ENCODE measurements around the gene EOMES.

EOMES gene

GRCh38 chr3:27712136-27713077, 9.7 kb downstream of the EOMES start:
- Histone ChIP-seq H3K27ac (ENCODE audit: low read length) (no peak overlapping the region), H3K36me3 (ENCODE audit: control insufficient read depth in 1 of 2, insufficient read depth in 2 of 2, low read length in 2 of 2) (no peaks in the 10 kb centered on the region), H3K9me3 (ENCODE audit: control insufficient read depth in 1 of 2, low read length in 2 of 2) (no peaks in the 10 kb centered on the region), H3K4me1 (ENCODE audit: control insufficient read depth in 1 of 2, insufficient read depth in 2 of 2, low read length in 2 of 2) (peaks cover 0 to 32% of the 10 kb centered on the region in 2 donors), H3K27me3 (ENCODE audit: low read depth, low read length) (peaks cover 53% of the 10 kb centered on the region), H3K4me3 (ENCODE audit: low read depth in 1 of 2, low read length in 2 of 2) (peak overlapping the region; percentile 74 to 85)

GRCh38 chr3:27708250-27708649, 13.9 kb downstream of the EOMES start:
- Histone ChIP-seq H3K27me3 (ENCODE audit: low read depth, low read length) (peaks cover 14% of the 10 kb centered on the region), H3K27ac (ENCODE audit: low read length) (no peak overlapping the region), H3K4me1 (ENCODE audit: control insufficient read depth in 1 of 2, insufficient read depth in 2 of 2, low read length in 2 of 2) (peaks cover 0 to 10% of the 10 kb centered on the region in 2 donors), H3K9me3 (ENCODE audit: control insufficient read depth in 1 of 2, low read length in 2 of 2) (no peaks in the 10 kb centered on the region), H3K4me3 (ENCODE audit: low read depth in 1 of 2, low read length in 2 of 2) (no peak overlapping the region), H3K36me3 (ENCODE audit: control insufficient read depth in 1 of 2, insufficient read depth in 2 of 2, low read length in 2 of 2) (no peaks in the 10 kb centered on the region)

- H3K36me3 ChIP-seq (ENCODE audit: control insufficient read depth in 1 of 2, insufficient read depth in 2 of 2, low read length in 2 of 2) = no peaks in the 10 kb centered on the region
- H3K27me3 ChIP-seq (ENCODE audit: low read depth, low read length) = no peaks in the 10 kb centered on the region
- no peaks in the 10 kb centered on the region for H3K4me1 ChIP-seq (ENCODE audit: control insufficient read depth in 1 of 2, insufficient read depth in 2 of 2, low read length in 2 of 2)
- no peak overlapping the region for H3K4me3 ChIP-seq (ENCODE audit: low read depth in 1 of 2, low read length in 2 of 2)
- no peak overlapping the region for H3K27ac ChIP-seq (ENCODE audit: low read length)
- no peaks in the 10 kb centered on the region for H3K9me3 ChIP-seq (ENCODE audit: control insufficient read depth in 1 of 2, low read length in 2 of 2)
These were observed 23.1 kb downstream of the EOMES start for GRCh38 chr3:27699067-27699466.

DNA sequence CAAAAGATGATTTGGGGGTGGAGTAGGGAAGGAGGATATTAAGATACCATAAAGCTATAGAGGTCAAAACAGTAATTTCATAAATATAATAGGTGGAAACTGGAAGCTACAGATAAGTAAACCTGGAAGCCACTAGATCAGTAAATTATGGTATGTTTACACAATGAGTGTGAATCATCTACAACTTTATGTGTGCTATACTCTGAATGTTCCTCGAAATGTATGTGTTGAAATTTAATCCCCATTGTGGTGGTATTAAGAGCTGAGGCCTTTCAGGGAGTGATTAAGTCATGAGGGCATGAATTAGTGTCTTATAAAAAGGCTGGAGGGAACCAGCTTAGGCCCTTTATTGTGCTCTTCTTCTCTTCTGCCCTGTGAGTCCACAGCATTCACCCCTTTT, 25.2 kb downstream of the EOMES start:
- no peaks in the 10 kb centered on the region for H3K27me3 ChIP-seq (ENCODE audit: low read depth, low read length)
- no peak overlapping the region for H3K27ac ChIP-seq (ENCODE audit: low read length)
- no peaks in the 10 kb centered on the region for H3K4me1 ChIP-seq (ENCODE audit: control insufficient read depth in 1 of 2, insufficient read depth in 2 of 2, low read length in 2 of 2)
- H3K9me3 ChIP-seq (ENCODE audit: control insufficient read depth in 1 of 2, low read length in 2 of 2) = no peaks in the 10 kb centered on the region
- H3K4me3 ChIP-seq (ENCODE audit: low read depth in 1 of 2, low read length in 2 of 2) = no peak overlapping the region
- no peaks in the 10 kb centered on the region for H3K36me3 ChIP-seq (ENCODE audit: control insufficient read depth in 1 of 2, insufficient read depth in 2 of 2, low read length in 2 of 2)

DNA sequence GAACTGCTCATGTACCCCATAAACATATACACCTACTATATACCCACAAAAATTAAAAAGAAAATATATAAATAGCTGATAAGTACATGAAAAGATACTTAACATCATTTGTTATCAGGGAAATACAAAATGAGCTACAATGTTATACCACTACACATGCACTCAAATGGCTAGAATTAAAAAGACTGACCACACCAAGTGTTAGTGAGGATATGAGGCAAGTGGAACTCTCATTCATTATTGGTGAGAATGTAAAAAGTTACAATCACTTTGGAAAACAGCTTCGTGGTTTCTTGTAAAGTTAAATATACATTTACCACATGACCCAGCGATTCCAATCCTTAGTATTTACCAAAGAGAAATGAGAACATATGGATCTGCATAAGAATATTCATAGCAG, 26.5 kb downstream of the EOMES start:
- H3K36me3 ChIP-seq (ENCODE audit: control insufficient read depth in 1 of 2, insufficient read depth in 2 of 2, low read length in 2 of 2) = no peaks in the 10 kb centered on the region
- H3K4me1 ChIP-seq (ENCODE audit: control insufficient read depth in 1 of 2, insufficient read depth in 2 of 2, low read length in 2 of 2) = no peaks in the 10 kb centered on the region
- no peak overlapping the region for H3K27ac ChIP-seq (ENCODE audit: low read length)
- H3K9me3 ChIP-seq (ENCODE audit: control insufficient read depth in 1 of 2, low read length in 2 of 2) = no peaks in the 10 kb centered on the region
- no peaks in the 10 kb centered on the region for H3K27me3 ChIP-seq (ENCODE audit: low read depth, low read length)
- H3K4me3 ChIP-seq (ENCODE audit: low read depth in 1 of 2, low read length in 2 of 2) = no peak overlapping the region

GRCh38 chr3:27688053-27688452, 34.1 kb downstream of the EOMES start:
- Histone ChIP-seq H3K27ac (ENCODE audit: low read length) (no peak overlapping the region), H3K36me3 (ENCODE audit: control insufficient read depth in 1 of 2, insufficient read depth in 2 of 2, low read length in 2 of 2) (no peaks in the 10 kb centered on the region), H3K9me3 (ENCODE audit: control insufficient read depth in 1 of 2, low read length in 2 of 2) (peaks cover 0 to 8% of the 10 kb centered on the region in 2 donors), H3K27me3 (ENCODE audit: low read depth, low read length) (no peaks in the 10 kb centered on the region), H3K4me1 (ENCODE audit: control insufficient read depth in 1 of 2, insufficient read depth in 2 of 2, low read length in 2 of 2) (no peaks in the 10 kb centered on the region), H3K4me3 (ENCODE audit: low read depth in 1 of 2, low read length in 2 of 2) (no peak overlapping the region)

GRCh38 chr3:27686642-27687041, 35.5 kb downstream of the EOMES start:
- Histone ChIP-seq H3K4me3 (ENCODE audit: low read depth in 1 of 2, low read length in 2 of 2) (no peak overlapping the region), H3K27ac (ENCODE audit: low read length) (no peak overlapping the region), H3K27me3 (ENCODE audit: low read depth, low read length) (no peaks in the 10 kb centered on the region), H3K9me3 (ENCODE audit: control insufficient read depth in 1 of 2, low read length in 2 of 2) (peaks cover 0 to 8% of the 10 kb centered on the region in 2 donors), H3K36me3 (ENCODE audit: control insufficient read depth in 1 of 2, insufficient read depth in 2 of 2, low read length in 2 of 2) (no peaks in the 10 kb centered on the region), H3K4me1 (ENCODE audit: control insufficient read depth in 1 of 2, insufficient read depth in 2 of 2, low read length in 2 of 2) (no peaks in the 10 kb centered on the region)

- peaks cover 0 to 8% of the 10 kb centered on the region in 2 donors for H3K9me3 ChIP-seq (ENCODE audit: control insufficient read depth in 1 of 2, low read length in 2 of 2)
- no peak overlapping the region for H3K27ac ChIP-seq (ENCODE audit: low read length)
- no peak overlapping the region for H3K4me3 ChIP-seq (ENCODE audit: low read depth in 1 of 2, low read length in 2 of 2)
- no peaks in the 10 kb centered on the region for H3K36me3 ChIP-seq (ENCODE audit: control insufficient read depth in 1 of 2, insufficient read depth in 2 of 2, low read length in 2 of 2)
- no peaks in the 10 kb centered on the region for H3K27me3 ChIP-seq (ENCODE audit: low read depth, low read length)
- H3K4me1 ChIP-seq (ENCODE audit: control insufficient read depth in 1 of 2, insufficient read depth in 2 of 2, low read length in 2 of 2) = no peaks in the 10 kb centered on the region
These were observed 36.6 kb downstream of the EOMES start for GRCh38 chr3:27685474-27685873.

DNA sequence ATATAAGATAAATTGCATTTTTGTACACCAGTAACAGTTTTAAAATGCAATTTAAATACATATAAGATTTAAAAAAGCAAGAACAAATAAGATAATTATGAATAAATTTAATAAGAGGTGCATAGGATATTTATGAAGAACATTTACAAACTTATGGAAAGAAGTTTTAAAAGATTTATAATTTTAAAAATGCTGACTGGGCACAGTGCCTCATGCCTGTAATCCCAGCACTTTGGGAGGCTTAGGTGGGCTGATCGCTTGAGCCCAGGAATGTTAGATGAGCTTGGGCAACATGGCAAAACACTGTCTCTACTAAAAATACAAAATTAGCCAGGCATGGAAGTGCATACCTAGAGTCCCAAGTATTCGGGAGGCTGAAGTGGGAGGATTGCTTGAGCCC, 37.8 kb downstream of the EOMES start:
- peaks cover 0 to 4% of the 10 kb centered on the region in 2 donors for H3K9me3 ChIP-seq (ENCODE audit: control insufficient read depth in 1 of 2, low read length in 2 of 2)
- no peaks in the 10 kb centered on the region for H3K4me1 ChIP-seq (ENCODE audit: control insufficient read depth in 1 of 2, insufficient read depth in 2 of 2, low read length in 2 of 2)
- no peak overlapping the region for H3K4me3 ChIP-seq (ENCODE audit: low read depth in 1 of 2, low read length in 2 of 2)
- H3K36me3 ChIP-seq (ENCODE audit: control insufficient read depth in 1 of 2, insufficient read depth in 2 of 2, low read length in 2 of 2) = no peaks in the 10 kb centered on the region
- no peaks in the 10 kb centered on the region for H3K27me3 ChIP-seq (ENCODE audit: low read depth, low read length)
- H3K27ac ChIP-seq (ENCODE audit: low read length) = no peak overlapping the region

DNA sequence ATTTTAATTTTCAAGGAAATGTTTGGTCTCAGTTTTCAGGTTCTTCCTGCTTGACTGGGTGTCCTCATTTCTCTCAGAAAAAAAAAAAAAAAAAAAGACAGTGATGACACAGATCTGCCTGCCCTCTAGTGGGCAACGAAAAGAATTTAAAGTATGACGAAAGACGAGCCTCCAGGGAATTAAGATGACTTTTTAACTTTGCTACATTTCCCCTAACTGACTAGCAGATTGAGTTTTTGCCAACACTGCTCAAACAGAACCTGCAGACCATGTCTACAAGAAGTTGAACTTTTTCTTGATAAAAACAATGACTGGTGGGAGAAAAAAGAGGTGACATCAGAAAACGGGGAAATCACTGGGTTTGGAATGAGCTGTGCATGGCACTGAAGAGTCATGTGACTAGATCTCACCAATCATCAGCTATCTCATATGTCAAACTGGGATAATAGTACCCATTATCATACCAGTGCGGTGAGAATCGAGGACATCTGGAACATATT, 40.8 kb downstream of the EOMES start:
- H3K9me3 ChIP-seq (ENCODE audit: control insufficient read depth in 1 of 2, low read length in 2 of 2) = no peaks in the 10 kb centered on the region
- H3K4me3 ChIP-seq (ENCODE audit: low read depth in 1 of 2, low read length in 2 of 2) = peak overlapping the region in 1 of 2 donors; percentile 38
- H3K27ac ChIP-seq (ENCODE audit: low read length) = peak overlapping the region; percentile 2
- H3K4me1 ChIP-seq (ENCODE audit: control insufficient read depth in 1 of 2, insufficient read depth in 2 of 2, low read length in 2 of 2) = no peaks in the 10 kb centered on the region
- H3K36me3 ChIP-seq (ENCODE audit: control insufficient read depth in 1 of 2, insufficient read depth in 2 of 2, low read length in 2 of 2) = no peaks in the 10 kb centered on the region
- H3K27me3 ChIP-seq (ENCODE audit: low read depth, low read length) = no peaks in the 10 kb centered on the region

GRCh38 chr3:27680517-27681246, 41.4 kb downstream of the EOMES start:
- H3K27ac ChIP-seq (ENCODE audit: low read length) = peak overlapping the region; percentile 2

More at GRCh38 chr3:27680517-27681246, 41.4 kb downstream of the EOMES start:
- no peaks in the 10 kb centered on the region for H3K36me3 ChIP-seq (ENCODE audit: control insufficient read depth in 1 of 2, insufficient read depth in 2 of 2, low read length in 2 of 2)
- no peak overlapping the region for H3K4me3 ChIP-seq (ENCODE audit: low read depth in 1 of 2, low read length in 2 of 2)
- no peaks in the 10 kb centered on the region for H3K4me1 ChIP-seq (ENCODE audit: control insufficient read depth in 1 of 2, insufficient read depth in 2 of 2, low read length in 2 of 2)
- H3K9me3 ChIP-seq (ENCODE audit: control insufficient read depth in 1 of 2, low read length in 2 of 2) = no peaks in the 10 kb centered on the region
- no peaks in the 10 kb centered on the region for H3K27me3 ChIP-seq (ENCODE audit: low read depth, low read length)
